CD4-positive, alpha-beta T cell treated with Interleukin-2 at 100 ng/mL for 4 hours (primary cell): Measurements from ENCODE around the gene MEIS1.

Source experiments
- DNase-seq: peaks from one replicate; pipeline ENCODE4 v3.0.0-alpha.2; 2020; ENCODE audit warnings: low spot score

The MEIS1 gene

GRCh38 chr2:66535574-66536289, 100.8 kb downstream of the MEIS1 start:
- DNase-seq: no peak

GRCh38 chr2:66536290-66536673, 101.4 kb downstream of the MEIS1 start:
- DNase-seq: no peak

GRCh38 chr2:66536997-66537396, 102.1 kb downstream of the MEIS1 start:
- no peak for DNase-seq

GRCh38 chr2:66538291-66538690, 103.4 kb downstream of the MEIS1 start:
- DNase-seq: no peak

- DNase-seq: no peak
Measured at GRCh38 chr2:66539452-66539851, 104.5 kb downstream of the MEIS1 start.

GRCh38 chr2:66541646-66542045, 106.7 kb downstream of the MEIS1 start:
- no peak for DNase-seq

GRCh38 chr2:66543257-66543767, 108.4 kb downstream of the MEIS1 start:
- DNase-seq: no peak

GRCh38 chr2:66544258-66544657, 109.3 kb downstream of the MEIS1 start:
- DNase-seq: no peak

- no peak for DNase-seq
Measured at GRCh38 chr2:66545258-66545657, 110.3 kb downstream of the MEIS1 start.

GRCh38 chr2:66547118-66547517, 112.2 kb downstream of the MEIS1 start:
- DNase-seq: no peak

GRCh38 chr2:66547887-66548286, 113.0 kb downstream of the MEIS1 start:
- DNase-seq: no peak

GRCh38 chr2:66548422-66548821, 113.5 kb downstream of the MEIS1 start:
- DNase-seq: no peak

- DNase-seq: no peak
Measured at GRCh38 chr2:66550826-66551225, 115.9 kb downstream of the MEIS1 start.

GRCh38 chr2:66553370-66553769, 118.4 kb downstream of the MEIS1 start:
- DNase-seq: no peak

GRCh38 chr2:66555091-66555490, 120.2 kb downstream of the MEIS1 start:
- DNase-seq: no peak

- DNase-seq: no peak
Measured at GRCh38 chr2:66555501-66556324, 120.8 kb downstream of the MEIS1 start.

- no peak for DNase-seq
Measured at GRCh38 chr2:66559672-66560071, 124.7 kb downstream of the MEIS1 start.

GRCh38 chr2:66560683-66561082, 125.8 kb downstream of the MEIS1 start:
- no peak for DNase-seq

- DNase-seq: no peak
Measured at GRCh38 chr2:66561645-66562303, 126.8 kb downstream of the MEIS1 start.

- no peak for DNase-seq
Measured at GRCh38 chr2:66562304-66562685, 127.4 kb downstream of the MEIS1 start.

GRCh38 chr2:66563473-66563872, 128.5 kb downstream of the MEIS1 start:
- DNase-seq: no peak

- no peak for DNase-seq
Measured at GRCh38 chr2:66565291-66565690, 130.4 kb downstream of the MEIS1 start.
